NCI-H2227 (cell line): ENCODE data around the gene ZNF793.

ENCODE experiments used
- DNase-seq: peaks from one replicate; lab custom pipeline; 2025; ENCODE audit not compliant: unreplicated experiment; lab: John Stamatoyannopoulos, UW

ZNF793 gene

GRCh38 chr19:37506387-37507166 lies at the start of gene ZNF793:
TSS of gene ZNF793 (plus strand) at chr19:37506939. CDS start at chr19:37523440, 16,501 bp downstream.
- DNase-seq, result peak; percentile 99

- no peak for DNase-seq
Observed at GRCh38 chr19:37466277-37466797, 40.4 kb upstream of the ZNF793 start.

- DNase-seq, result peak; percentile 100
Observed at GRCh38 chr19:37466798-37467607, 39.7 kb upstream of the ZNF793 start, which contains the start of gene ZNF569. TSS of gene ZNF569 (minus strand) at chr19:37467444. CDS start at chr19:37444921, 22,523 bp downstream.

GRCh38 chr19:37467608-37468090 lies 39.1 kb upstream of the ZNF793 start:
- DNase-seq, result no peak

GRCh38 chr19:37468961-37469777 lies 37.6 kb upstream of the ZNF793 start, which contains the start of gene ZNF570:
TSS of gene ZNF570 (plus strand) at chr19:37469356. CDS start at chr19:37470355, 999 bp downstream.
- peak; percentile 100 for DNase-seq

GRCh38 chr19:37470216-37470615 lies 36.5 kb upstream of the ZNF793 start:
- DNase-seq, result no peak

- no peak for DNase-seq
Observed at GRCh38 chr19:37472165-37472564, 34.6 kb upstream of the ZNF793 start.

- no peak for DNase-seq
Observed at GRCh38 chr19:37484406-37485168, 22.2 kb upstream of the ZNF793 start.

GRCh38 chr19:37492213-37492612 lies 14.5 kb upstream of the ZNF793 start:
- no peak for DNase-seq

GRCh38 chr19:37505958-37506386 lies 767 bp upstream of the ZNF793 start:
- DNase-seq, result no peak

GRCh38 chr19:37507167-37507464 lies 377 bp downstream of the ZNF793 start:
- DNase-seq, result no peak

- DNase-seq, result no peak
Observed at GRCh38 chr19:37511186-37511585, 4.4 kb downstream of the ZNF793 start.

- no peak for DNase-seq
Observed at GRCh38 chr19:37511821-37512220, 5.1 kb downstream of the ZNF793 start.

- DNase-seq, result no peak
Observed at GRCh38 chr19:37513397-37513796, 6.7 kb downstream of the ZNF793 start.

- DNase-seq, result no peak
Observed at GRCh38 chr19:37519890-37520289, 13.2 kb downstream of the ZNF793 start.

- DNase-seq, result peak; percentile 38
Observed at GRCh38 chr19:37537391-37537947, 30.7 kb downstream of the ZNF793 start.

- DNase-seq, result peak; percentile 39
Observed at GRCh38 chr19:37551129-37551993, 44.6 kb downstream of the ZNF793 start.

GRCh38 chr19:37563518-37563917 lies 56.8 kb downstream of the ZNF793 start:
- DNase-seq, result no peak
